GM19395 (cell line): Measurements from ENCODE around the gene C6orf62.
"Not testable (repeated sequence)": the region's sequence is repeated elsewhere in the genome, so short reads cannot be mapped to it uniquely, and the experiment has no call there.

Experiments used
- ATAC-seq: cut with Tn5 transposase; IDR thresholded peaks from one replicate; pipeline ENCODE4 v1.9.1; 2021; ENCODE audit warnings: mild to moderate bottlenecking, moderate library complexity; ENCODE audit not compliant: unreplicated experiment

Gene C6orf62

GRCh38 chr6:24668997-24669361 lies 50.0 kb downstream of the C6orf62 start:
- ATAC-seq: no peak

- not testable (repeated sequence) for ATAC-seq
Observed at GRCh38 chr6:24668066-24668996, 50.6 kb downstream of the C6orf62 start.

- peak; percentile 4 for ATAC-seq
Observed at GRCh38 chr6:24667378-24667803, 51.6 kb downstream of the C6orf62 start.

- ATAC-seq: peak; percentile 96
Observed at GRCh38 chr6:24666641-24667377, 52.1 kb downstream of the C6orf62 start, which contains the start of the genes ACOT13 and TDP2. Gene ACOT13 (plus strand): TSS chr6:24667077. CDS start chr6:24667264, 187 bp downstream. Gene TDP2 (minus strand): TSS chr6:24666899. CDS start chr6:24666862, 37 bp downstream.

GRCh38 chr6:24666097-24666640 lies 52.8 kb downstream of the C6orf62 start:
- peak; percentile 44 for ATAC-seq

GRCh38 chr6:24664046-24664987 lies 54.6 kb downstream of the C6orf62 start:
- no peak for ATAC-seq

- no peak for ATAC-seq
Observed at GRCh38 chr6:24663189-24663588, 55.8 kb downstream of the C6orf62 start.

- ATAC-seq: no peak
Observed at GRCh38 chr6:24662236-24662635, 56.7 kb downstream of the C6orf62 start.

- ATAC-seq: not testable (repeated sequence)
Observed at GRCh38 chr6:24661759-24662158, 57.2 kb downstream of the C6orf62 start.

GRCh38 chr6:24660105-24660504 lies 58.8 kb downstream of the C6orf62 start:
- ATAC-seq: no peak

- ATAC-seq: no peak
Observed at GRCh38 chr6:24659561-24659960, 59.4 kb downstream of the C6orf62 start.

- no peak for ATAC-seq
Observed at GRCh38 chr6:24658573-24659560, 60.1 kb downstream of the C6orf62 start.

- ATAC-seq: no peak
Observed at GRCh38 chr6:24655215-24655614, 63.7 kb downstream of the C6orf62 start.
